Posterior vena cava (tissue), 2 donors: ENCODE measurements around the gene HTR6. TPM values are rescaled to one million over a fixed set of nuclear protein-coding genes. Genes with fewer than 3 reads are reported as not detected.

Source experiments
- DNase-seq: peaks from one replicate; pipeline ENCODE4 v3.0.0-alpha.2; 2020; ENCODE audit warnings: low spot score
- intact Hi-C, 2 donors: fragments of 100-400 bp; cut with DNase I; formaldehyde crosslinking; loops; one replicate each; pipeline versions ENCODE4 v1.14.1 to v1.14.2; 2022 to 2023
- total RNA-seq, 2 donors: library from RNA; stranded (reverse); fragmentation: NEBNext Ultra II Directional; extraction: Animal tissue kit (Norgen Biotek cat#: 25700); gene quantifications; one replicate each; pipeline ENCODE4 v1.2.1, GENCODE V29; 2021
- donor health status: DM: yes; HTN: yes; CAD: no.
- donor health status: DM: yes; HTN: yes; CAD: no.

The HTR6 gene
- total RNA-seq, 2 donors from 2014 or later: not detected

GRCh38 chr1:19651141-19651737 lies 13.4 kb upstream of the HTR6 start:
- intact Hi-C loops: loop anchor here (5.0 to 10.0 kb wide), 3 partner anchors 254 to 396 kb away; partner anchors contain the start of genes EMC1 (in 1 of the 2) and MRTO4 (in 1 of the 2)
- peak; percentile 85 for DNase-seq

- no peak for DNase-seq
- intact Hi-C loops: loop anchor here (5.0 to 10.0 kb wide), 3 partner anchors 257 to 400 kb away; partner anchors contain the start of genes EMC1 (in 1 of the 2) and MRTO4 (in 1 of the 2)
Observed at GRCh38 chr1:19654386-19654785, 10.3 kb upstream of the HTR6 start.

GRCh38 chr1:19654886-19655717 lies 9.6 kb upstream of the HTR6 start:
- no peak for DNase-seq
- intact Hi-C loops: loop anchor here (5.0 to 10.0 kb wide), 4 partner anchors 258 to 683 kb away; partner anchors contain the start of genes EMC1 (in 1 of the 2) and MRTO4 (in 1 of the 2)

- intact Hi-C loops: loop anchor here (5.0 to 10.0 kb wide), 2 partner anchors 401 to 683 kb away; partner anchors contain the start of genes EMC1 (in 1 of the 2) and MRTO4 (in 1 of the 2)
- DNase-seq: no peak
Observed at GRCh38 chr1:19655718-19656080, 9.0 kb upstream of the HTR6 start.

- no peak for DNase-seq
- intact Hi-C loops: loop anchor here (5.0 to 10.0 kb wide), 2 partner anchors 401 to 684 kb away; partner anchors contain the start of genes EMC1 (in 1 of the 2) and MRTO4 (in 1 of the 2)
Observed at GRCh38 chr1:19656134-19656779, 8.4 kb upstream of the HTR6 start.

- intact Hi-C loops: loop anchor here (5.0 to 10.0 kb wide), 2 partner anchors 402 to 685 kb away; partner anchors contain the start of genes EMC1 (in 1 of the 2) and MRTO4 (in 1 of the 2)
Observed at GRCh38 chr1:19656780-19657466, 7.8 kb upstream of the HTR6 start.

GRCh38 chr1:19657511-19657910 lies 7.2 kb upstream of the HTR6 start:
- intact Hi-C loops: loop anchor here (5.0 to 10.0 kb wide), 2 partner anchors 403 to 685 kb away; partner anchors contain the start of genes EMC1 (in 1 of the 2) and MRTO4 (in 1 of the 2)
- no peak for DNase-seq

More at GRCh38 chr1:19656780-19657466, 7.8 kb upstream of the HTR6 start:
- DNase-seq: no peak

GRCh38 chr1:19658186-19658585 lies 6.5 kb upstream of the HTR6 start:
- DNase-seq: no peak
- intact Hi-C loops: loop anchor here (5.0 to 10.0 kb wide), 2 partner anchors 403 to 686 kb away; partner anchors contain the start of genes EMC1 (in 1 of the 2) and MRTO4 (in 1 of the 2)

GRCh38 chr1:19661721-19662228 lies 2.9 kb upstream of the HTR6 start:
- no peak for DNase-seq
- intact Hi-C loops: no loop called here

GRCh38 chr1:19662313-19662712 lies 2.4 kb upstream of the HTR6 start:
- no peak for DNase-seq
- intact Hi-C loops: no loop called here

- intact Hi-C loops: no loop called here
- DNase-seq: no peak
Observed at GRCh38 chr1:19665186-19665495, 466 bp downstream of the HTR6 start.

- intact Hi-C loops: no loop called here
- DNase-seq: no peak
Observed at GRCh38 chr1:19665496-19666465, 1.1 kb downstream of the HTR6 start.

GRCh38 chr1:19668888-19669287 lies 4.2 kb downstream of the HTR6 start:
- no peak for DNase-seq
- intact Hi-C loops: no loop called here

- DNase-seq: no peak
- intact Hi-C loops: no loop called here
Observed at GRCh38 chr1:19670787-19671186, 6.1 kb downstream of the HTR6 start.

GRCh38 chr1:19672237-19672636 lies 7.6 kb downstream of the HTR6 start:
- DNase-seq: no peak
- intact Hi-C loops: loop anchor here in 1 of 2 donors (2.0 kb wide), 1 partner anchor 63 kb away; no protein-coding TSS in a partner anchor

- intact Hi-C loops: no loop called here
- no peak for DNase-seq
Observed at GRCh38 chr1:19675797-19676196, 11.1 kb downstream of the HTR6 start.

GRCh38 chr1:19676438-19676922 lies 11.8 kb downstream of the HTR6 start:
- DNase-seq: peak; percentile 93
- intact Hi-C loops: no loop called here
